Nephron (organoid): ENCODE results near the gene ICOS.

Experiments
- H3K27ac Mint-ChIP-seq, 3 experiments: 2 replicates each; pipeline ENCODE4 v1.8.0; 2020; ENCODE audit warnings: mixed read lengths in 3 of 3, mild to moderate bottlenecking in 2 of 3, moderate library complexity in 1 of 3
- H3K27me3 Mint-ChIP-seq: 2 replicates; pipeline ENCODE4 v1.8.0; 2021; ENCODE audit warnings: low read depth, mild to moderate bottlenecking, moderate library complexity, mixed read lengths
- H3K36me3 Mint-ChIP-seq: 2 replicates; pipeline ENCODE4 v1.8.0; 2020; ENCODE audit warnings: low read depth, mixed read lengths
- H3K4me1 Mint-ChIP-seq: 2 replicates; pipeline ENCODE4 v1.8.0; 2020; ENCODE audit warnings: mixed read lengths
- H3K4me3 Mint-ChIP-seq, 3 experiments: 2 replicates each; pipeline ENCODE4 v1.8.0; 2020; ENCODE audit warnings: mild to moderate bottlenecking in 3 of 3, mixed read lengths in 3 of 3, moderate library complexity in 2 of 3
- H3K9me3 Mint-ChIP-seq: 2 replicates; pipeline ENCODE4 v1.8.0; 2020; ENCODE audit warnings: mixed read lengths
- TF ChIP-seq, protein P1 (sequence below), 3 experiments: fragments of 200-600 bp; sonication (generic); IDR thresholded peaks; one replicate each; pipeline ENCODE4 v1.5.0; 2021; ENCODE audit warnings: antibody characterized with exemption in 3 of 3; ENCODE audit not compliant: unreplicated experiment in 3 of 3

The ICOS gene

DNA sequence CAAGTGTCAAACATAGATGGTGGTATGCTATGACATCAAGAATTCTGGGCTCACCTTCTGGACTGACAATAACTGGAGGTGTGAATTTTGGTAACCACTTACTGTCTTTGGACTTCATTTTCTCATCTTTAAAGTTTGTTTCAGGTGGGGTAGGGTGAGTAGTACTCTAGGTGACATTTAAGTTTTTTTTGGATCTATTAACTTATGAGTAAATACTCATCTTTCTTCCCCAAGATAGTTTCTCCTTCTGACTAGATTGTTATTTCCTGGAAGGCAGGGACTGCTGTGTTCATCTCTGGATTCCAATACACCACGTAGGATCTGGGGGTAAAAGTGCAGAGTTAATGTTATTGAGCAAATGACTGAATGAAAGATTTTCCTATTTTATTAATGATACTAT, 55.9 kb downstream of the ICOS start:
- no peaks in the 10 kb centered on the region for H3K27me3 Mint-ChIP-seq
- no peaks in the 10 kb centered on the region for H3K36me3 Mint-ChIP-seq
- peaks cover 3% of the 10 kb centered on the region for H3K4me1 Mint-ChIP-seq
- H3K27ac Mint-ChIP-seq, result no peak overlapping the region
- no peaks in the 10 kb centered on the region for H3K9me3 Mint-ChIP-seq
- H3K4me3 Mint-ChIP-seq, result no peak overlapping the region
- TF ChIP-seq, protein P1, sequence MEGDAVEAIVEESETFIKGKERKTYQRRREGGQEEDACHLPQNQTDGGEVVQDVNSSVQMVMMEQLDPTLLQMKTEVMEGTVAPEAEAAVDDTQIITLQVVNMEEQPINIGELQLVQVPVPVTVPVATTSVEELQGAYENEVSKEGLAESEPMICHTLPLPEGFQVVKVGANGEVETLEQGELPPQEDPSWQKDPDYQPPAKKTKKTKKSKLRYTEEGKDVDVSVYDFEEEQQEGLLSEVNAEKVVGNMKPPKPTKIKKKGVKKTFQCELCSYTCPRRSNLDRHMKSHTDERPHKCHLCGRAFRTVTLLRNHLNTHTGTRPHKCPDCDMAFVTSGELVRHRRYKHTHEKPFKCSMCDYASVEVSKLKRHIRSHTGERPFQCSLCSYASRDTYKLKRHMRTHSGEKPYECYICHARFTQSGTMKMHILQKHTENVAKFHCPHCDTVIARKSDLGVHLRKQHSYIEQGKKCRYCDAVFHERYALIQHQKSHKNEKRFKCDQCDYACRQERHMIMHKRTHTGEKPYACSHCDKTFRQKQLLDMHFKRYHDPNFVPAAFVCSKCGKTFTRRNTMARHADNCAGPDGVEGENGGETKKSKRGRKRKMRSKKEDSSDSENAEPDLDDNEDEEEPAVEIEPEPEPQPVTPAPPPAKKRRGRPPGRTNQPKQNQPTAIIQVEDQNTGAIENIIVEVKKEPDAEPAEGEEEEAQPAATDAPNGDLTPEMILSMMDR (IDR thresholded peaks at IDR 0.05; ENCODE audit: unreplicated experiment in 3 of 3), result no peak

DNA sequence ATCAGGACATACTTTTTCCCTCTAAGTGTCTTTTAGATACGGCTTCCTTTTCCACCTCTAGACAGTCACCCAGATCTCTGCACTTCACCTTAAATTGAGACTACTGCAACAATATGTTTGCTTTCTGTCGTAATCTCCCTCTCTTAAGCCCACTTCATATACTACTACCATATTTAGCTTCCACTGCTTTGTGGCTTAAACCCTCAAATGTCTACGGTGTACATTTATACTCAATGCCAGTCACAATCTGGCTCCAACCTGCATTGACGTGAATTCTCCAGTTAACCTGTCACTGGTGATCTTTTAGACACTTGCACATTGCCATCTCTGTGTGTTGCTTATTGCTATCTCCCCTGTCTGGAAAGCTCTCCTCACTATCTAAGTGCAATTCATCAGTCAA, 56.4 kb downstream of the ICOS start:
- TF ChIP-seq, protein P1 (IDR thresholded peaks at IDR 0.05; ENCODE audit: unreplicated experiment in 3 of 3), result no peak
- Mint-ChIP-seq H3K4me1 (peaks cover 5% of the 10 kb centered on the region), H3K27ac (no peak overlapping the region), H3K27me3 (no peaks in the 10 kb centered on the region), H3K9me3 (no peaks in the 10 kb centered on the region), H3K4me3 (no peak overlapping the region), H3K36me3 (no peaks in the 10 kb centered on the region)

DNA sequence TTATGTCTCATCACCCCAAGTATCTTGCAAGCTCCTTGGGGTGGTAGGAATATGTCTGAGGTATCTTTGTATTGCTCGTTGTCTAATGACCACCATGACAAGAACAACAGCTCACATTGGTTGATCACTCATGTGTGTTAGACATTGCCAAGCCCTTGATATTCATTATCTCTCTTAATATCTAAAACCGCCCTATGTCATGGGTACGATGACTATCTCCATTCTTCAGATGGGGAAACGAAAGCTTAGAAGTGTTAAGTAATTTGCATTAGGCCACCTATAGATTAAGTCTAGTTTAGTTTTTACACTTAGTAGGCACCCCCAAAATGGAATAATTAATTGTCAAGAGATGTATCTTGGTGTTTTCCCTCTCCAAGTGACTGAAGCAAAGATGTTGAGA, 57.0 kb downstream of the ICOS start:
- H3K9me3 Mint-ChIP-seq, result no peaks in the 10 kb centered on the region
- no peaks in the 10 kb centered on the region for H3K36me3 Mint-ChIP-seq
- H3K4me3 Mint-ChIP-seq, result no peak overlapping the region
- TF ChIP-seq, protein P1 (IDR thresholded peaks at IDR 0.05; ENCODE audit: unreplicated experiment in 3 of 3), result no peak
- no peak overlapping the region for H3K27ac Mint-ChIP-seq
- H3K4me1 Mint-ChIP-seq, result peaks cover 10% of the 10 kb centered on the region
- H3K27me3 Mint-ChIP-seq, result no peaks in the 10 kb centered on the region

DNA sequence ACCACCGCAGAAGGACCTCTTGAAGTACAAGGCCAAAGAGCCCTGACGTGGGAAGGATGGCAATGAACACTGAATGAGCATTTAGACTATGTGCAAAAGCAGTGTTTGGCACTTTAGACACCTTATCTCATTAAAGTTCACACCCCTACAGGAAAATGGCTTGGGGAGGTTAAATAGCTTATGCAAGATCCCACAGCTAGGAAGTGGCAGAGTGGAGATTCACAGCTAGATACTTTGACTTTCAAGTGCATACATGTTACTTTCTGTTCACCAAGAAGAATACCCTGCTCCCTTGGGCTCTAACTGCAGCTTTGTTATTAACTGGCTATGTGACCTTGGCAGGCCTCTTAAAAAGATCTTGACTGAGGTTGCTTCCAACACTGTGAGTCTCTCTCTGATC, 58.2 kb downstream of the ICOS start:
- H3K27ac Mint-ChIP-seq, result no peak overlapping the region
- TF ChIP-seq, protein P1 (IDR thresholded peaks at IDR 0.05; ENCODE audit: unreplicated experiment in 3 of 3), result no peak
- peaks cover 21% of the 10 kb centered on the region for H3K4me1 Mint-ChIP-seq
- no peak overlapping the region for H3K4me3 Mint-ChIP-seq
- H3K36me3 Mint-ChIP-seq, result no peaks in the 10 kb centered on the region
- H3K9me3 Mint-ChIP-seq, result no peaks in the 10 kb centered on the region
- H3K27me3 Mint-ChIP-seq, result peaks cover 4% of the 10 kb centered on the region

DNA sequence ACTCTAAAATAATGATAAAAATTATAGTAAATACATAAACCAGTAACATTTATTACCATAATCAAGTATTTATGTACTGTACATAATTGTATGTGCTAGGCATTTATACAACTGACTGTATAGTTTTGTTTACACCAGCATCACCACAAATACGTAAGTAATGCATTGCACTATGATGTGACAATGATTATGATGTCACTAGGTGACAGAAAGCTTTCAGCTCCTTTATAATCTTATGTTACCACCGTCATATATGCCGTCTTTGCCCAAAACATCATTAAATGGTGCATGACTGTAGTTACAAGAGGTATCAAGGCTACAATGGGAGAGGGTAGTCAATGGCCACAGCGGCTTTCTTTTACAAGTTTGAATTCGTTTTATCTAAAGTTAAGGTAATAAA, 60.1 kb downstream of the ICOS start:
- Mint-ChIP-seq H3K27me3 (peaks cover 4% of the 10 kb centered on the region), H3K36me3 (no peaks in the 10 kb centered on the region), H3K4me3 (no peak overlapping the region), H3K27ac (no peak overlapping the region), H3K4me1 (peaks cover 36% of the 10 kb centered on the region), H3K9me3 (peaks cover 3% of the 10 kb centered on the region)
- TF ChIP-seq, protein P1 (IDR thresholded peaks at IDR 0.05; ENCODE audit: unreplicated experiment in 3 of 3), result no peak

DNA sequence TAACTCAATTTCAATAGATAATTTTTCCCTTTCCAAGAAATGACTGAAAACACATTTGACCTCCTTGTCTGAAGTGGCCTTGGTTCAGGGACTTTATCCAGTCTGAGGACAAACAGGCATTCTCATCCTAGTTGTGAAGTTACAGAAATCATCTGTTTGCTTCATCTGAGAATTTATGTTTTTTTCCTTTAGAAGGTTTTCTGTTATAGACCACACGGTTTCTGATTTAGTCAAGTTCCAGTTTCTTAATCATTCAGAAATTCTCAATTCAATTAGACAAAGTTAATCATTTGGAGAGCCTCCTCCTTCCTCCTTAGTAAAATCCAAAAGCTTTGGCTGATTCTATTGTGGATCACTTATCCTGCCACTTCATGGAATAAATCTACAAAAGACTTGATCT, 60.9 kb downstream of the ICOS start:
- H3K4me1 Mint-ChIP-seq, result peaks cover 36% of the 10 kb centered on the region
- peaks cover 4% of the 10 kb centered on the region for H3K27me3 Mint-ChIP-seq
- peak overlapping the region in 1 of 3 experiments; percentile 24 for H3K27ac Mint-ChIP-seq
- H3K36me3 Mint-ChIP-seq, result no peaks in the 10 kb centered on the region
- H3K9me3 Mint-ChIP-seq, result peaks cover 3% of the 10 kb centered on the region
- TF ChIP-seq, protein P1 (IDR thresholded peaks at IDR 0.05; ENCODE audit: unreplicated experiment in 3 of 3), result no peak
- no peak overlapping the region for H3K4me3 Mint-ChIP-seq
